Kidney (tissue), 14 donors: ENCODE data around the gene CTSL. TPM values are rescaled to one million over a fixed set of nuclear protein-coding genes. Genes with fewer than 3 reads are reported as not detected.

Experiments used
- DNase-seq, 5 donors: peaks; one replicate each; pipeline ENCODE4 v3.0.0-alpha.2; 2013 to 2020
- FAIRE-seq: peaks from 2 replicates; lab custom pipeline; 2012; peaks lifted over from hg19 to GRCh38; lab: Jason Lieb, UNC
- H3K27ac ChIP-seq, 2 donors: one replicate each; pipeline ENCODE4 v1.7.0; 2013; ENCODE audit warnings: low read depth in 2 of 2, low read length in 2 of 2, inconsistent platforms in 1 of 2
- H3K27me3 ChIP-seq: one replicate; pipeline ENCODE4 v1.7.1; 2013; ENCODE audit warnings: low read length, inconsistent platforms; ENCODE audit not compliant: control insufficient read depth, insufficient read depth
- H3K36me3 ChIP-seq, 3 donors: one replicate each; pipeline versions ENCODE4 v1.7.0 to v1.7.1; 2013; ENCODE audit warnings: low read length in 3 of 3, control low read depth in 1 of 3, inconsistent platforms in 1 of 3; ENCODE audit not compliant: insufficient read depth in 3 of 3, control insufficient read depth in 2 of 3
- H3K4me1 ChIP-seq, 3 donors: one replicate each; pipeline versions ENCODE4 v1.7.0 to v1.7.1; 2013; ENCODE audit warnings: low read length in 3 of 3, inconsistent platforms in 1 of 3, low read depth in 1 of 3; ENCODE audit not compliant: control insufficient read depth in 2 of 3, insufficient read depth in 2 of 3
- H3K4me3 ChIP-seq, 3 donors: one replicate each; pipeline versions ENCODE4 v1.7.0 to v1.8.1; 2013; ENCODE audit warnings: low read length in 3 of 3, control low read depth in 1 of 3, inconsistent platforms in 1 of 3
- H3K9ac ChIP-seq, 3 donors: one replicate each; pipeline versions ENCODE4 v1.7.0 to v1.7.1; 2013; ENCODE audit warnings: low read length in 3 of 3, control low read depth in 1 of 3, inconsistent platforms in 1 of 3
- H3K9me3 ChIP-seq, 3 donors: one replicate each; pipeline versions ENCODE4 v1.7.0 to v1.7.1; 2013; ENCODE audit warnings: low read length in 3 of 3, control low read depth in 1 of 3, inconsistent platforms in 1 of 3; ENCODE audit not compliant: control insufficient read depth in 2 of 3, insufficient read depth in 1 of 3
- CTCF ChIP-seq: IDR thresholded peaks from 3 replicates; pipeline ENCODE4 v1.5.1; 2012; ENCODE audit warnings: mild to moderate bottlenecking, moderate library complexity, borderline replicate concordance; ENCODE audit not compliant: insufficient read depth; ENCODE audit errors: extremely low read depth
- intact Hi-C: fragments of 100-400 bp; cut with DNase I; formaldehyde crosslinking; loops from one replicate; pipeline ENCODE4 v1.11.1; 2022
- polyA plus RNA-seq: library from polyadenylated mRNA; stranded (reverse); fragments of 350-450 nt; fragmentation: Illumina TruSeq; extraction: RNeasy Lipid Tissue Mini Kit (QIAGEN cat#74804); gene quantifications from one replicate; pipeline ENCODE4 v1.2.3, GENCODE V29; 2014; ENCODE audit warnings: low read depth, low replicate concordance; ENCODE audit not compliant: insufficient read depth
- total RNA-seq: library from RNA; stranded (reverse); fragmentation: NEBNext Ultra II Directional; extraction: Animal tissue kit (Norgen Biotek cat#: 25700); gene quantifications from one replicate; pipeline ENCODE4 v1.2.1, GENCODE V29; 2021
- donor health status: control.
- donor health status: control.
- donor health status: control.
- donor health status: control.
- donor health status: control.
- donor health status: DM: yes; HTN: yes; CAD: no.
- donor health status: Normal renal cell carcinoma (clear cell type).

Gene CTSL
- total and polyA plus RNA-seq, 2 donors from 2014 or later: 139 to 237 TPM

GRCh38 chr9:87682085-87682484 is 43.8 kb upstream of the CTSL start:
- intact Hi-C loops: no loop called here
- FAIRE-seq (no peak), DNase-seq (peak in 1 of 5 donors; percentile 2)
- Histone ChIP-seq H3K27ac (no peak overlapping the region), H3K9me3 (no peaks in the 10 kb centered on the region), H3K9ac (no peak overlapping the region), H3K36me3 (peaks cover 1 to 11% (median 3%) of the 10 kb centered on the region in 3 donors), H3K27me3 (no peaks in the 10 kb centered on the region), H3K4me1 (peaks cover 0 to 15% (median 13%) of the 10 kb centered on the region in 3 donors), H3K4me3 (no peak overlapping the region)
- no peak for TF ChIP-seq CTCF

- FAIRE-seq: no peak
Measured at GRCh38 chr9:87682618-87683017, 43.3 kb upstream of the CTSL start.

GRCh38 chr9:87683751-87684626 is 41.9 kb upstream of the CTSL start:
- H3K36me3 ChIP-seq: peaks cover 4 to 11% (median 4%) of the 10 kb centered on the region in 3 donors
- H3K9ac ChIP-seq: no peak overlapping the region
- FAIRE-seq (no peak), DNase-seq (peak in 1 of 5 donors; percentile 9)
- no peaks in the 10 kb centered on the region for H3K27me3 ChIP-seq
- H3K4me1 ChIP-seq: peaks cover 0 to 15% (median 7%) of the 10 kb centered on the region in 3 donors
- peak; percentile 4 for TF ChIP-seq CTCF
- intact Hi-C loops: no loop called here
- H3K9me3 ChIP-seq: no peaks in the 10 kb centered on the region
- peak overlapping the region in 1 of 3 donors; percentile 22 for H3K4me3 ChIP-seq
- H3K27ac ChIP-seq: no peak overlapping the region

More at GRCh38 chr9:87682618-87683017, 43.3 kb upstream of the CTSL start:
- Histone ChIP-seq H3K9ac (no peak overlapping the region), H3K36me3 (peaks cover 4 to 11% (median 4%) of the 10 kb centered on the region in 3 donors), H3K27ac (no peak overlapping the region), H3K4me3 (no peak overlapping the region), H3K4me1 (peaks cover 0 to 15% (median 8%) of the 10 kb centered on the region in 3 donors), H3K27me3 (no peaks in the 10 kb centered on the region), H3K9me3 (no peaks in the 10 kb centered on the region)
- peak in 1 of 5 donors; percentile 13 for DNase-seq
- no peak for TF ChIP-seq CTCF
- intact Hi-C loops: no loop called here
